ENCODE results near the gene YWHAG.

DNA sequence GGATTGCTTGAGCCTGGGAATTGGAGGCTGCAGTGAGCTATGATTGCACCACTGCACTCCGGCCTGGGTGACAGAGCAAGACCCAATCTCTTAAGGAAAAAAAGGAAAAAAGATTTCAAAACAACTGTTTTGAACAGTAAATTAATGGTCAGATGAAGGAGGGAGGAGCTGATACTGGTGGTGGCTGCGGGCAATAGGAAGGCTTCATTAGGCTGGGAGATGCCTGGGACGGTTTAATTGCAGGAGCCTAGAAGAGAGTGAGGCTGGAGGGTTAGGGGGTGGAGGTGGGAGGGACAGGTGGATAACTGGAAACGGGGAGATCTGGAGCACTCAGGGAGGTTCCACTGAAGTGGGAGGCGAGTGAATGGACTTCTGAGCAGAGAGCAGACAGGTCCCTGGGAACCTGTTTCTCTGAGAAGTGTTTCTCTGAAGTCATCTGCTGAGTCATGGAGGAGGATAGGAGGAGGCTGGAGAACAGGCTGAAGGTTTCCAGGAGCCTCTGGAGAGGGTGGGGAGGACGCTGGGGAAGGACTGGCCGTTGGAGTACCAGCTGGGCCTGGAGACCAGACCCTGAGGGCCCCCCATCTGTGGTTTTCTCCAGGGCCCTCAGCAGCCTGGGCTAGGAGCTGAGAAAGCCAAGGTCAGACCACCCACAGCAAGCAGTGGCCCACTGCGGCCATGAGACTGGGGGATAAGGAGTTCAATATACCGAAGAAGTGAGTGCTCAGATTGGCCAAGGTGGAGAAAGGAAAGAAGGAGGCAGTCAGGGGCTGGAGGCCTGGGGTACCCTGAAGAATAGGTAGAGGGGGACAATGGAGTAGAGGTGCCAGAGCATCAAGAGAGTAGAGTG is 14.4 kb upstream of the YWHAG start:
- TF ChIP-seq, protein P1, sequence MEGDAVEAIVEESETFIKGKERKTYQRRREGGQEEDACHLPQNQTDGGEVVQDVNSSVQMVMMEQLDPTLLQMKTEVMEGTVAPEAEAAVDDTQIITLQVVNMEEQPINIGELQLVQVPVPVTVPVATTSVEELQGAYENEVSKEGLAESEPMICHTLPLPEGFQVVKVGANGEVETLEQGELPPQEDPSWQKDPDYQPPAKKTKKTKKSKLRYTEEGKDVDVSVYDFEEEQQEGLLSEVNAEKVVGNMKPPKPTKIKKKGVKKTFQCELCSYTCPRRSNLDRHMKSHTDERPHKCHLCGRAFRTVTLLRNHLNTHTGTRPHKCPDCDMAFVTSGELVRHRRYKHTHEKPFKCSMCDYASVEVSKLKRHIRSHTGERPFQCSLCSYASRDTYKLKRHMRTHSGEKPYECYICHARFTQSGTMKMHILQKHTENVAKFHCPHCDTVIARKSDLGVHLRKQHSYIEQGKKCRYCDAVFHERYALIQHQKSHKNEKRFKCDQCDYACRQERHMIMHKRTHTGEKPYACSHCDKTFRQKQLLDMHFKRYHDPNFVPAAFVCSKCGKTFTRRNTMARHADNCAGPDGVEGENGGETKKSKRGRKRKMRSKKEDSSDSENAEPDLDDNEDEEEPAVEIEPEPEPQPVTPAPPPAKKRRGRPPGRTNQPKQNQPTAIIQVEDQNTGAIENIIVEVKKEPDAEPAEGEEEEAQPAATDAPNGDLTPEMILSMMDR (IDR thresholded peaks at IDR 0.05) = no peak
- TF ChIP-seq POLR2A (IDR thresholded peaks at IDR 0.05) = peak in 1 of 2 donors; percentile 25
